Measurements from ENCODE around the gene OLAH.
"Not testable (repeated sequence)": the region's sequence is repeated elsewhere in the genome, so short reads cannot be mapped to it uniquely, and the experiment has no call there.

The OLAH gene

DNA sequence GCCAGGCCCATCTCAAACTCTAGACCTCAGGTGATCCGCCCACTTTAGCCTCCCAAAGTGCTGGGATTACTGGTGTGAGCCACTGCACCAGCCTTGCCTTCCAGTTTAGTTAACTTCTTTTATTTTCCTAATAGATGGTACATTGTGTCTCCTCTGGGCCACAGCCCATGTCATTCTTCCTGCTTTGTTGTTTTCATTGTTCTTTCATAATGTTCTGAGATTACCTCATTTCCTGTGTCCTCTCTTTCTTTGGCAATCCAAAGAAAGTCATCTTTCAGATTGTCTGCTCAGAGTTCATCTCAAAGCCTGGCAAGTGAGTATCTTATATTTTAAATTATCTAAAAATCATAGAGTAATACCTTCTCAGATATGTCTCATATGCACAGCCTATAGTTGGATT is at the start of gene OLAH:
Gene OLAH (plus strand): TSS at position 270 of the 400 bp plus-strand sequence. CDS start 3,346 bp downstream, outside the sequence.
- no peak for DNase-seq (ENCODE audit: low spot score)

- DNase-seq (ENCODE audit: low spot score): no peak
These were observed 47.7 kb upstream of the OLAH start for GRCh38 chr10:14995964-14996565.

- not testable (repeated sequence) for DNase-seq (ENCODE audit: low spot score)
These were observed 30.2 kb upstream of the OLAH start for GRCh38 chr10:15013530-15013929.

DNA sequence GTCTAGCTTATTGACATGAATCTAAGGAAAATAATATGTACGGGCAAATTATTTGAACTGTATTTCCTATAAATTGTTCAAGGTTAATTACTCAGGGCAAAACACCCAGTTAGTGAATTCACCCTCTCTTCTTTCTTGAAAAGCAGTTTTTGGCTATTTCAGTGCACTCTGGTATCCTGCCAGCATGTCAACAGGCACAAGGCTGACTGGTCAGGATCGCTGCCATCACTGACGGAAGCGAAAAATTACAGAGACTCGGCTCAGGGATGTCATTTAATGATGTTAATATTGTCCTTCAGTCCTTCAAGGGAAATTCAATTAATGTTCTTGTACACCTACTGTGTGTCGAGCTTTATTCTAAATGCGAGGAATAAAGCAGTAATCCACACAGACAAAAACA is 28.3 kb upstream of the OLAH start:
- no peak for DNase-seq (ENCODE audit: low spot score)

GRCh38 chr10:15020966-15021365 is 22.8 kb upstream of the OLAH start:
- DNase-seq (ENCODE audit: low spot score): not testable (repeated sequence)

GRCh38 chr10:15023079-15023478 is 20.7 kb upstream of the OLAH start:
- not testable (repeated sequence) for DNase-seq (ENCODE audit: low spot score)

GRCh38 chr10:15024017-15025004 is 19.4 kb upstream of the OLAH start:
- not testable (repeated sequence) for DNase-seq (ENCODE audit: low spot score)

GRCh38 chr10:15025040-15025439 is 18.7 kb upstream of the OLAH start:
- DNase-seq (ENCODE audit: low spot score): not testable (repeated sequence)

GRCh38 chr10:15027741-15028140 is 16.0 kb upstream of the OLAH start:
- no peak for DNase-seq (ENCODE audit: low spot score)

GRCh38 chr10:15035385-15036301 is 8.1 kb upstream of the OLAH start:
- DNase-seq (ENCODE audit: low spot score): no peak

DNA sequence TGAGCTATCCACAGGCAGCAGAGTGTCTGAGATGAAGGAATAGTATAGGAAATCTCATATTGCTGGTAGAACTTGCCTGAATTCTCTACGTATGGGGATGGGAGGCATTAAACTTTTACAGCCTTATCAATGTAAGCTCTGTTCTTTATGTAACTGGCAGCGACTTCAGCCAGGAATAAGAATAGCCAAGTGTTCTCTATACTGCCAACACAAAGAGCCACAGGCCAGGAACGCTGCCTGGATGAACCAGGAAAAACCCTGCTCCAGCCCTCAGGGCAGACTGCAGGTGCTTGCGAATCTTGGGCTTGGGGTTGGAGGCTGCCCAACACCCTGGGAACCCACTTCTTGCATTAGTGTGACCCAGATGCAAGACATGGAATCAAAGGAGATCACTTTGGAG is 6.1 kb upstream of the OLAH start:
- no peak for DNase-seq (ENCODE audit: low spot score)

DNA sequence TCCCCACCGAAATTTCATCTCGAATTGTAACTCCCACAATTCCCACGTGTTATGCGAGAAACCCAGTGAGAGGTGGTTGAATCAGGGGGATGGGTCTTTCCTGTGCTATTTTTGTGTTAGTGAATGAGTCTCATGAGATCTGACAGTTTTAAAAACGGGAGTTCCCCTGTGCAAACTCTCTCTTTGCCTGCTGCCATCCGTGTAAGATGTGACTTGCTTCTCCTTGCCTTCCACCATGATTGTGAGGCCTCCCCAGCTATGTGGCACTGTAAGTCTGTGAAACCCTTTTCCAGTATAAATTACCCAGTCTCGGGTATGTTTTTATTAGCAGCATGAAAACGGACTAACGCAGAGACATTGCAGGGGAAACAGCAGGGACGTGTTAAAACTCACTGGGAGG is 5.3 kb upstream of the OLAH start:
- DNase-seq (ENCODE audit: low spot score): no peak

GRCh38 chr10:15045380-15045779 is 1.6 kb downstream of the OLAH start:
- DNase-seq (ENCODE audit: low spot score): no peak

- DNase-seq (ENCODE audit: low spot score): no peak
These were observed 2.9 kb downstream of the OLAH start for GRCh38 chr10:15046626-15047025.

DNA sequence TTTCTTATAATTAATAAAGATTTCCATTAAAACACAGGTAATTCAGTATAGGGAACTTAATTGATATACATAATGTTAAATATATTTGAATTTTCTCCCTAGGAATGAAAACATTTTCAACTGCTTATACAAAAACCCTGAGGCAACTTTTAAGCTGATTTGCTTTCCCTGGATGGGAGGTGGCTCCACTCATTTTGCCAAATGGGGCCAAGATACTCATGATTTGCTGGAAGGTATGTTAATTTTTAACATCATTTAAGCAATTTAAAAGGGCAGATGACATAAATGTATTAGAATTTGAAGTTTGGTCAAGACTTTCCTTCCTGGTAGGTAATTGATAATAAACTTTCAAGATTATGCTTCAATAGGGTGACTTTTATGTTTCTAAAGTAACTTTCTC is 5.8 kb downstream of the OLAH start:
- no peak for DNase-seq (ENCODE audit: low spot score)

DNA sequence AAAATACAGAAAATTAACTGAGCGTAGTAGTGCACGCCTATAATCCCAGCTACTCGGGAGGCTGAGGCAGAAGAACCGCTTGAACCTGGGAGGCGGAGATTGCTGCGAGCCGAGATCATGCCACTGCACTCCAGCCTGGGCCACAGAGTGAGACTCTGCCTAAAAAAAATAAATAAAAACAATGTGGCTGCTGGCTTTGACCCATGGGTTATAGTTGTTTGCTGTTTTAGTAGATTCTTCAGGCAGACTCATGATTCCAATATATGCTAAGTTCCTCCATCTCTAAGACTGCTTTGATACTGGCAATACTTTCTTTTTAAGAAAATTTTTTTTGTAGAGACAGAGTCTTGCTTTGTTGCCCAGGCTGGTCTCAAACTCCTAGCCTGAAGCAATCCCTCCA is 8.4 kb downstream of the OLAH start:
- no peak for DNase-seq (ENCODE audit: low spot score)

DNA sequence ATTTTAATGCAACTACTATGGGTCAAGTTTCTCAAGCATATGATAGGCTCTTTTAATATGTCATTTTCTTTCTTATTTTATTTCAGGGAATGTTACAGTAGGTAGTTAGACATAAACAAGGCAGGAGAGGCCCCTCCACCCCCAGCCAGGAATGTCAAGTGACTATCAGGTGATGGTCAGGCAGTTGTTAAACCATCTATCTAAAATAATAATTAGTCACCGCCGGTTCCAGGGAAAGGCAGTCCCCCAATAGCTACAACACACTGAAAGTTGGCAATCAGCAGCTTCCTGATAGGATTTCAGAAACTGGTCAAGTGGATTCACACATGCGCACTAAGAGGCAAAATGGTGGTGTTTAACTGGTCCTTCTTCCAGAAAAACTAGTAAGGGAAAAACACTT is 9.3 kb downstream of the OLAH start:
- DNase-seq (ENCODE audit: low spot score): no peak

GRCh38 chr10:15058689-15059088 is 14.9 kb downstream of the OLAH start:
- DNase-seq (ENCODE audit: low spot score): no peak

DNA sequence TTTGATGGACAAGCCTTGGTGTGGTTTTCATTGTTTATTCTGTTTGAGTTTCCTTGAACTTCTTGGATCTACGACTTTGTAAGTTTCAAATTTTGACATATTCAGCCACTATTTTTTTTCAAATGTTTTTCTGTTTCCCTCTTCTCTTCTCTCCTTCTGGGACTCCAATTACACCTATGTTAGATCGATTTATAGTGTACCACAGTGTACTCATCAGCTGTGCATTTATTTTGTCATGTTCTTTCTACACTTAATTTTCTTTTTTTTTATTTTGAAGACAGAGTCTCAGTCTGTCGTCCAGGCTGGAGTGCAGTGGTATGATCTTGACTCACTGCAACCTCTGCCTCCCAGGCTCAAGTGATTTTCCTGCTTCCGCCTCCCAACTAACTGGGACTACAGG is 16.2 kb downstream of the OLAH start:
- DNase-seq (ENCODE audit: low spot score): no peak

DNA sequence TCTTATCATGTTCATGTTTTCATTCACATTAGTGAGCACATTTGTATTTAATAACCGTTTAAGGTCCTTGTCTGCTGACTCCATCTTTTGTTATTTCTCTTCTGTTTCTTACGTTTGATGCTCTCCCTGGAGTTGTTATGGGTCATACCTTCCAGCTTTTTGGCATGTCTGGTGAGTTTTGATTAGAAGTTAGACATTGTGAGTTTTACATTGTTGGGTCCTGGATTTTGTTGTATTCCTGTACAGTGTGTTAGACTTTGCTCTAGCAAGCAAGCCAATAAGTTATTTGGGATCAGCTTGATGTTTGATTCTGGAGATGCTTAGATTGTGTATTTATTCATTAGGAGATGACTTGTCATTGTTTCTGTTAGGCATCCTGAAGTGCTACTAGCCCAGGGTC is 16.9 kb downstream of the OLAH start:
- no peak for DNase-seq (ENCODE audit: low spot score)

DNA sequence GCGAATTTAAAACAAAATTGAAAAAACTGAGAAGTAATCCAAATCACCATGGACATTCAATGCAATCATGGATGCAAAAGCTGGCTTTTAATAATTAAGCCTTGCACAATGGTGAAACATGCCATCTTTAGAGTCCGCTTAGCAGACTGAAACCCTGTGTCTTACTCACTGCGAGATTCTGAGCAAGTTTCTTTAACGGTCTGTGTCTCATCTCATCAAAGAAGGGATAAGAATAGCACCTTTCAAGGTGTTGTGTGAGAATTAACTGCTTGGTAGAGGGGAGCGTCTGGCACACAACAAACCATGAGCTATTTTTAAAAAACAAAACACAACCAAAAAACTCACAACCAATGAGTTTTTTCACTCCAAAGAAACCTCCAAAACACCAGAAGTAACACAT is 23.4 kb downstream of the OLAH start:
- no peak for DNase-seq (ENCODE audit: low spot score)

DNA sequence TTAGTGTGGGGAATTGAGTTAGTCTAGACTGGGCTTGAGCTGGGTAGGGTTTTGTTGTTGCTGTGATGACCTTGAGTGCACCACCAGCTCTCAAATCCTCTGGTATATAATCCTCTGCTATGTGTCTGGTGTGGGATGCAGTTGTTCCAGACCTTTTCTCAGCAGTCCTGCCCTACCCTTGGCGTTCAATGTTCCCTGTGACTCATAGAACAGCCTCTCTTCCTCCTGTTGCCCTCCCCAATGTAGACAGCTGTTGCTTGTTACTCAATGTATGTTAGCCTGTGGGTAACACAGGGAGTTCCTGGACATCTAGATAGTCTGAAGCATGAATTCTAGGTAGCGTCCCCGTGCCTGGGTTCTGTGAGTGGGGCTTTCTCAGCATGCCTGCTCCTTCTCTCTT is 25.1 kb downstream of the OLAH start:
- no peak for DNase-seq (ENCODE audit: low spot score)
